Measurements from ENCODE around the gene MRRF.

MRRF gene

DNA sequence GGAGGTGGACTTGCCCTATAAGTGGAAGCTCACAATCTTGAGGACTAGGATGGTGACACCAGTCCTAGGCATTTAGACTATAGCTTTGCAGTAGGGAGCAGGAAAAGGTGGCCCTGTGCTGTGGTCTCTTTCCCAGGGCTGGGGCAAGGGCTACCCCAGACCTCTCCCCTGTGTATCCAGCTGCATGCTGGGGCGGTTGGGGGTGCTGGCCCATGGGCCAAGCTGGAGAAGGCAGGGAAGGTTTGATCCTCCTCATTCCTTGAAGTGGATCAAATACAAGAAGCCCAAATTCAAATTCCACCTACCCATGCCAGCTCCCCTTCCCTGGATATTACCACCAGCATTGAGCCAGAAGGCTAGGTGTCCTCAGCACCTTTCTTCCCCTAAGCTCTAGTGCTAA, 104.0 kb downstream of the MRRF start:
- H4K91ac ChIP-seq (ENCODE audit: low read depth, low read length), result no peak overlapping the region
- H4K12ac ChIP-seq (ENCODE audit: low read depth, low read length), result no peak overlapping the region
- H3K4me2 ChIP-seq (ENCODE audit: low read length), result no peak overlapping the region
- peaks cover 4% of the 10 kb centered on the region for H3K9me3 ChIP-seq (ENCODE audit: insufficient read depth, low read depth, low read length)
- H3K4me1 ChIP-seq (ENCODE audit: control insufficient read depth in 1 of 2, insufficient read depth in 2 of 2, low read length in 2 of 2), result no peaks in the 10 kb centered on the region
- no peaks in the 10 kb centered on the region for H3K79me2 ChIP-seq (ENCODE audit: control insufficient read depth, insufficient read depth, low read length, poor library complexity)
- H2AFZ ChIP-seq (ENCODE audit: insufficient read depth, low read length, poor library complexity), result no peak overlapping the region
- H3K4ac ChIP-seq (ENCODE audit: low read depth, low read length), result no peak overlapping the region
- no peak overlapping the region for H3K14ac ChIP-seq (ENCODE audit: low read length)
- H4K8ac ChIP-seq (ENCODE audit: low read depth, low read length), result no peak overlapping the region
- H3K23ac ChIP-seq (ENCODE audit: low read length), result no peak overlapping the region
- H3K27me3 ChIP-seq (ENCODE audit: insufficient read depth, low read length), result peaks cover 23% of the 10 kb centered on the region
- no peak overlapping the region for H2BK12ac ChIP-seq (ENCODE audit: low read length)
- H2BK120ac ChIP-seq (ENCODE audit: insufficient read depth, low read length, poor library complexity), result no peak overlapping the region
- no peak overlapping the region for H3K27ac ChIP-seq (ENCODE audit: low read depth, low read length)
- no peak overlapping the region for H2BK5ac ChIP-seq (ENCODE audit: low read depth, low read length, poor library complexity)
- no peak for DNase-seq
- H3K9ac ChIP-seq (ENCODE audit: low read length), result no peak overlapping the region
- no peaks in the 10 kb centered on the region for H3K36me3 ChIP-seq (ENCODE audit: control insufficient read depth in 1 of 2, insufficient read depth in 2 of 2, low read length in 2 of 2)
- no peak overlapping the region for H2AK5ac ChIP-seq (ENCODE audit: low read length)
- no peak overlapping the region for H3K18ac ChIP-seq (ENCODE audit: low read length)
- WGBS (ENCODE audit: extremely low coverage, insufficient coverage, insufficient read length), result no CpG with 5 or more reads among the region's 1 CpG
- no peaks in the 10 kb centered on the region for H3K79me1 ChIP-seq (ENCODE audit: low read length)
- H3K4me3 ChIP-seq (ENCODE audit: low read depth, low read length), result no peak overlapping the region

DNA sequence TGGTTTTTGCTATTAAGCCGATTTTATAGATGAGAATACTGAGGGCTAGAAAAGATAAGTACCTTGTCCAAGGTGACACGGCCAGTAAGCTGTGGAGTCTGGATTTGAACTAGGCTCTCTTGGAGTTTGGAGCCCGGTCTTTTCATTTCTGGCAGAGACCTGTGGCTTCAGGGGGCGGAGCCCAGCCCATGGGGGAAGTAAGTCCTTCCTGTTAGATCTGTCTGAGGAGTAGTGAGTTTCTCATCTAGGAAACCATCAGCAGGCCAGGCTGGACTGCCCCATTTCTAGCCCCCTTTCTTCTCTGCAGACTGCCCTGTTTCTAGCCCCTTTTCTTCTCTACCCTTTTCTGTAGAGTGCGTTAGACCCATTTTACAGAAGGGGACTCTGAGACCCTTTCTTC, 105.6 kb downstream of the MRRF start:
- H3K14ac ChIP-seq (ENCODE audit: low read length), result no peak overlapping the region
- no peak overlapping the region for H3K23ac ChIP-seq (ENCODE audit: low read length)
- no peak overlapping the region for H3K4me2 ChIP-seq (ENCODE audit: low read length)
- H2AFZ ChIP-seq (ENCODE audit: insufficient read depth, low read length, poor library complexity), result no peak overlapping the region
- no peak overlapping the region for H4K8ac ChIP-seq (ENCODE audit: low read depth, low read length)
- H3K36me3 ChIP-seq (ENCODE audit: control insufficient read depth in 1 of 2, insufficient read depth in 2 of 2, low read length in 2 of 2), result no peaks in the 10 kb centered on the region
- H3K27me3 ChIP-seq (ENCODE audit: insufficient read depth, low read length), result peaks cover 23% of the 10 kb centered on the region
- no peaks in the 10 kb centered on the region for H3K79me2 ChIP-seq (ENCODE audit: control insufficient read depth, insufficient read depth, low read length, poor library complexity)
- H3K9me3 ChIP-seq (ENCODE audit: insufficient read depth, low read depth, low read length), result peaks cover 4% of the 10 kb centered on the region
- no peaks in the 10 kb centered on the region for H3K79me1 ChIP-seq (ENCODE audit: low read length)
- no peak overlapping the region for H2BK120ac ChIP-seq (ENCODE audit: insufficient read depth, low read length, poor library complexity)
- no peak overlapping the region for H3K4me3 ChIP-seq (ENCODE audit: low read depth, low read length)
- H3K9ac ChIP-seq (ENCODE audit: low read length), result no peak overlapping the region
- no peak overlapping the region for H4K12ac ChIP-seq (ENCODE audit: low read depth, low read length)
- no peak overlapping the region for H3K18ac ChIP-seq (ENCODE audit: low read length)
- no CpG with 5 or more reads among the region's 5 CpGs for WGBS (ENCODE audit: extremely low coverage, insufficient coverage, insufficient read length)
- H2BK12ac ChIP-seq (ENCODE audit: low read length), result no peak overlapping the region
- H3K27ac ChIP-seq (ENCODE audit: low read depth, low read length), result no peak overlapping the region
- H4K91ac ChIP-seq (ENCODE audit: low read depth, low read length), result no peak overlapping the region
- no peak overlapping the region for H2AK5ac ChIP-seq (ENCODE audit: low read length)
- no peak overlapping the region for H2BK5ac ChIP-seq (ENCODE audit: low read depth, low read length, poor library complexity)
- DNase-seq, result no peak
- no peak overlapping the region for H3K4ac ChIP-seq (ENCODE audit: low read depth, low read length)
- peaks cover 0 to 4% of the 10 kb centered on the region in 2 experiments for H3K4me1 ChIP-seq (ENCODE audit: control insufficient read depth in 1 of 2, insufficient read depth in 2 of 2, low read length in 2 of 2)

- DNase-seq, result no peak
- no peak within 1 kb of the TSS for H4K12ac ChIP-seq (ENCODE audit: low read depth, low read length)
These were observed 106.4 kb downstream of the MRRF start, which contains the start of gene PTGS1 for GRCh38 chr9:122370869-122371755. PTGS1 (plus strand) TSS chr9:122371024; CDS start chr9:122371085, 61 bp downstream.

DNA sequence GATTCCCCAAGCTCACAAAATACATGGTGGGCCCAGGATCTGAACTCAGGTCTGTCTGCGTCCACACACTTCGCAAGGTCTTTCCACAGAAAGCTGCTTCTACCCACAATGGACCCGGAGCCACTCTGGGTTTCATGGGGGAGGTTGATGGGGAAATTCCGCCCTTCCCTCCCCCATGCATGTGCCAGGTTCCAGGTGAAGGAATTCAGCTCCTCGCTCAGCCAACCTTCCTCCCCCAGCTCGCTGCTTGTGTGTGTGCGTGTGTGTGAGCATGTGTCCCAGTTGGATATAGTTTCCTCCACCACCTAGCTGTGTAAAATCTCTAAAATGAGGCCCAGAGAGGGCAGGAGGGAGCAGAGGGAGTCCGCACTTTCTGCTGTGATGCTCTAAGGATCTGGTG, 107.2 kb downstream of the MRRF start:
- H3K4ac ChIP-seq (ENCODE audit: low read depth, low read length), result no peak overlapping the region

More at GRCh38 chr9:122370869-122371755, 106.4 kb downstream of the MRRF start, which contains the start of gene PTGS1:
- Histone ChIP-seq H2AFZ (ENCODE audit: insufficient read depth, low read length, poor library complexity) (no peak within 1 kb of the TSS), H4K91ac (ENCODE audit: low read depth, low read length) (no peak within 1 kb of the TSS), H3K79me2 (ENCODE audit: control insufficient read depth, insufficient read depth, low read length, poor library complexity) (no peaks in the 10 kb centered on the region), H3K4me1 (ENCODE audit: control insufficient read depth in 1 of 2, insufficient read depth in 2 of 2, low read length in 2 of 2) (peaks cover 0 to 4% of the 10 kb centered on the region in 2 experiments), H4K8ac (ENCODE audit: low read depth, low read length) (no peak within 1 kb of the TSS), H3K27me3 (ENCODE audit: insufficient read depth, low read length) (peaks cover 23% of the 10 kb centered on the region), H3K23ac (ENCODE audit: low read length) (no peak within 1 kb of the TSS), H2AK5ac (ENCODE audit: low read length) (no peak within 1 kb of the TSS), H3K9me3 (ENCODE audit: insufficient read depth, low read depth, low read length) (peaks cover 4% of the 10 kb centered on the region), H3K9ac (ENCODE audit: low read length) (no peak within 1 kb of the TSS), H2BK5ac (ENCODE audit: low read depth, low read length, poor library complexity) (no peak within 1 kb of the TSS), H3K14ac (ENCODE audit: low read length) (no peak within 1 kb of the TSS), H3K79me1 (ENCODE audit: low read length) (no peaks in the 10 kb centered on the region), H3K27ac (ENCODE audit: low read depth, low read length) (no peak within 1 kb of the TSS), H2BK12ac (ENCODE audit: low read length) (no peak within 1 kb of the TSS), H3K18ac (ENCODE audit: low read length) (no peak within 1 kb of the TSS), H2BK120ac (ENCODE audit: insufficient read depth, low read length, poor library complexity) (no peak within 1 kb of the TSS), H3K4me2 (ENCODE audit: low read length) (no peak within 1 kb of the TSS), H3K4ac (ENCODE audit: low read depth, low read length) (no peak within 1 kb of the TSS), H3K36me3 (ENCODE audit: control insufficient read depth in 1 of 2, insufficient read depth in 2 of 2, low read length in 2 of 2) (no peaks in the 10 kb centered on the region), H3K4me3 (ENCODE audit: low read depth, low read length) (no peak within 1 kb of the TSS)
- no CpG with 5 or more reads among the region's 39 CpGs for WGBS (ENCODE audit: extremely low coverage, insufficient coverage, insufficient read length)

More for the DNA sequence above, 107.2 kb downstream of the MRRF start:
- Histone ChIP-seq H3K4me3 (ENCODE audit: low read depth, low read length) (no peak overlapping the region), H3K79me2 (ENCODE audit: control insufficient read depth, insufficient read depth, low read length, poor library complexity) (no peaks in the 10 kb centered on the region), H3K9ac (ENCODE audit: low read length) (no peak overlapping the region), H3K27me3 (ENCODE audit: insufficient read depth, low read length) (peaks cover 23% of the 10 kb centered on the region), H2BK12ac (ENCODE audit: low read length) (no peak overlapping the region), H3K14ac (ENCODE audit: low read length) (no peak overlapping the region), H3K18ac (ENCODE audit: low read length) (no peak overlapping the region), H4K91ac (ENCODE audit: low read depth, low read length) (no peak overlapping the region), H4K12ac (ENCODE audit: low read depth, low read length) (no peak overlapping the region), H2BK5ac (ENCODE audit: low read depth, low read length, poor library complexity) (no peak overlapping the region), H3K4me2 (ENCODE audit: low read length) (no peak overlapping the region), H4K8ac (ENCODE audit: low read depth, low read length) (no peak overlapping the region), H2AK5ac (ENCODE audit: low read length) (no peak overlapping the region), H3K27ac (ENCODE audit: low read depth, low read length) (no peak overlapping the region), H2AFZ (ENCODE audit: insufficient read depth, low read length, poor library complexity) (no peak overlapping the region), H3K9me3 (ENCODE audit: insufficient read depth, low read depth, low read length) (peaks cover 4% of the 10 kb centered on the region), H2BK120ac (ENCODE audit: insufficient read depth, low read length, poor library complexity) (no peak overlapping the region), H3K79me1 (ENCODE audit: low read length) (no peaks in the 10 kb centered on the region), H3K4me1 (ENCODE audit: control insufficient read depth in 1 of 2, insufficient read depth in 2 of 2, low read length in 2 of 2) (peaks cover 0 to 4% of the 10 kb centered on the region in 2 experiments), H3K36me3 (ENCODE audit: control insufficient read depth in 1 of 2, insufficient read depth in 2 of 2, low read length in 2 of 2) (no peaks in the 10 kb centered on the region), H3K23ac (ENCODE audit: low read length) (no peak overlapping the region)
- DNase-seq, result no peak
- WGBS (ENCODE audit: extremely low coverage, insufficient coverage, insufficient read length), result no CpG with 5 or more reads among the region's 8 CpGs

Measured in trophoblast cell (in vitro differentiated cells and primary cell).